GM18511 (cell line): ENCODE measurements around the gene PACRG.

Experiments used
- ATAC-seq: cut with Tn5 transposase; IDR thresholded peaks from one replicate; pipeline ENCODE4 v1.9.1; 2021; ENCODE audit warnings: mild to moderate bottlenecking, moderate library complexity; ENCODE audit not compliant: unreplicated experiment

PACRG gene

GRCh38 chr6:163165155-163165910, 437.6 kb downstream of the PACRG start:
- ATAC-seq, result no peak

- ATAC-seq, result no peak
Measured at GRCh38 chr6:163165922-163166321, 438.1 kb downstream of the PACRG start.

- ATAC-seq, result no peak
Measured at GRCh38 chr6:163166507-163166906, 438.7 kb downstream of the PACRG start.

GRCh38 chr6:163169521-163169920, 441.7 kb downstream of the PACRG start:
- ATAC-seq, result no peak

- ATAC-seq, result peak; percentile 87
Measured at GRCh38 chr6:163170294-163170883, 442.6 kb downstream of the PACRG start.

- no peak for ATAC-seq
Measured at GRCh38 chr6:163173741-163174140, 446.0 kb downstream of the PACRG start.

- no peak for ATAC-seq
Measured at GRCh38 chr6:163175301-163175700, 447.5 kb downstream of the PACRG start.

GRCh38 chr6:163176097-163176496, 448.3 kb downstream of the PACRG start:
- ATAC-seq, result no peak

GRCh38 chr6:163177007-163177406, 449.2 kb downstream of the PACRG start:
- no peak for ATAC-seq

- ATAC-seq, result no peak
Measured at GRCh38 chr6:163177892-163178420, 450.2 kb downstream of the PACRG start.

- no peak for ATAC-seq
Measured at GRCh38 chr6:163179061-163179460, 451.3 kb downstream of the PACRG start.

GRCh38 chr6:163179721-163180120, 451.9 kb downstream of the PACRG start:
- no peak for ATAC-seq

- ATAC-seq, result peak; percentile 57
Measured at GRCh38 chr6:163180874-163181541, 453.2 kb downstream of the PACRG start.

GRCh38 chr6:163181666-163182180, 453.9 kb downstream of the PACRG start:
- no peak for ATAC-seq

- ATAC-seq, result no peak
Measured at GRCh38 chr6:163182696-163183095, 454.9 kb downstream of the PACRG start.

GRCh38 chr6:163183806-163184205, 456.0 kb downstream of the PACRG start:
- ATAC-seq, result no peak

GRCh38 chr6:163185744-163186143, 458.0 kb downstream of the PACRG start:
- ATAC-seq, result no peak

GRCh38 chr6:163186527-163186926, 458.8 kb downstream of the PACRG start:
- no peak for ATAC-seq

- ATAC-seq, result no peak
Measured at GRCh38 chr6:163187201-163187600, 459.4 kb downstream of the PACRG start.

GRCh38 chr6:163187606-163188005, 459.8 kb downstream of the PACRG start:
- no peak for ATAC-seq

- ATAC-seq, result no peak
Measured at GRCh38 chr6:163188746-163189145, 461.0 kb downstream of the PACRG start.

GRCh38 chr6:163189609-163190008, 461.8 kb downstream of the PACRG start:
- no peak for ATAC-seq
